HG02610 (cell line): ENCODE measurements around the gene IGFBPL1.
"Not testable (repeated sequence)": the region's sequence is repeated elsewhere in the genome, so short reads cannot be mapped to it uniquely, and the experiment has no call there.

Source experiments
- ATAC-seq: cut with Tn5 transposase; IDR thresholded peaks from one replicate; pipeline ENCODE4 v1.9.1; 2021; ENCODE audit warnings: mild to moderate bottlenecking, moderate library complexity; ENCODE audit not compliant: unreplicated experiment

The IGFBPL1 gene

GRCh38 chr9:38401994-38402393, 22.3 kb downstream of the IGFBPL1 start:
- ATAC-seq = no peak

GRCh38 chr9:38399191-38399590, 25.1 kb downstream of the IGFBPL1 start:
- not testable (repeated sequence) for ATAC-seq

- no peak for ATAC-seq
Measured at GRCh38 chr9:38396371-38396671, 27.9 kb downstream of the IGFBPL1 start.

- no peak for ATAC-seq
Measured at GRCh38 chr9:38395653-38396370, 28.4 kb downstream of the IGFBPL1 start.

- ATAC-seq = no peak
Measured at GRCh38 chr9:38394416-38394815, 29.8 kb downstream of the IGFBPL1 start.

- ATAC-seq = no peak
Measured at GRCh38 chr9:38393128-38393796, 31.0 kb downstream of the IGFBPL1 start.

GRCh38 chr9:38392235-38393127, 31.8 kb downstream of the IGFBPL1 start, which contains the start of gene ALDH1B1:
ALDH1B1 (plus strand) TSS chr9:38392702; CDS start chr9:38395749, 3,047 bp downstream.
- peak; percentile 99 for ATAC-seq

- ATAC-seq = no peak
Measured at GRCh38 chr9:38391278-38392118, 32.8 kb downstream of the IGFBPL1 start.

- ATAC-seq = no peak
Measured at GRCh38 chr9:38390851-38391250, 33.4 kb downstream of the IGFBPL1 start.

GRCh38 chr9:38390442-38390841, 33.8 kb downstream of the IGFBPL1 start:
- ATAC-seq = no peak

GRCh38 chr9:38389313-38389712, 34.9 kb downstream of the IGFBPL1 start:
- no peak for ATAC-seq

GRCh38 chr9:38388283-38389223, 35.7 kb downstream of the IGFBPL1 start:
- no peak for ATAC-seq

- ATAC-seq = no peak
Measured at GRCh38 chr9:38387751-38388150, 36.5 kb downstream of the IGFBPL1 start.

- no peak for ATAC-seq
Measured at GRCh38 chr9:38387066-38387465, 37.2 kb downstream of the IGFBPL1 start.

GRCh38 chr9:38386319-38386895, 37.8 kb downstream of the IGFBPL1 start:
- no peak for ATAC-seq

GRCh38 chr9:38385896-38386295, 38.4 kb downstream of the IGFBPL1 start:
- no peak for ATAC-seq

GRCh38 chr9:38384990-38385848, 39.0 kb downstream of the IGFBPL1 start:
- ATAC-seq = no peak

GRCh38 chr9:38382141-38382540, 42.1 kb downstream of the IGFBPL1 start:
- no peak for ATAC-seq
